HepG2 (cell line): ENCODE measurements around the gene PEPD.

Source experiments
- CREM ChIP-seq, 2 experiments: sonication (generic) in 1 of 2; formaldehyde crosslinking in 1 of 2; IDR thresholded peaks; 2 replicates each; pipeline versions ENCODE4 v1.4.0 to v1.6.1; 2016 to 2020; ENCODE audit warnings: antibody characterized with exemption in 1 of 2, mild to moderate bottlenecking in 1 of 2, missing genetic modification reagents in 1 of 2
- NR2C2 ChIP-seq: sonication (generic); formaldehyde crosslinking; IDR thresholded peaks from 2 replicates; pipeline ENCODE4 v1.4.0; 2020; ENCODE audit warnings: missing genetic modification reagents, mild to moderate bottlenecking, moderate library complexity, borderline replicate concordance
- TF ChIP-seq, protein P1 (sequence below): sonication (generic); formaldehyde crosslinking; conservative IDR thresholded peaks from 2 replicates; pipeline ENCODE4 v1.4.0; 2020; ENCODE audit warnings: missing genetic modification reagents
- TF ChIP-seq, protein P2 (sequence below): sonication (generic); formaldehyde crosslinking; IDR thresholded peaks from 2 replicates; pipeline ENCODE4 v1.4.0; 2020; ENCODE audit warnings: mild to moderate bottlenecking, missing genetic modification reagents

DNA sequence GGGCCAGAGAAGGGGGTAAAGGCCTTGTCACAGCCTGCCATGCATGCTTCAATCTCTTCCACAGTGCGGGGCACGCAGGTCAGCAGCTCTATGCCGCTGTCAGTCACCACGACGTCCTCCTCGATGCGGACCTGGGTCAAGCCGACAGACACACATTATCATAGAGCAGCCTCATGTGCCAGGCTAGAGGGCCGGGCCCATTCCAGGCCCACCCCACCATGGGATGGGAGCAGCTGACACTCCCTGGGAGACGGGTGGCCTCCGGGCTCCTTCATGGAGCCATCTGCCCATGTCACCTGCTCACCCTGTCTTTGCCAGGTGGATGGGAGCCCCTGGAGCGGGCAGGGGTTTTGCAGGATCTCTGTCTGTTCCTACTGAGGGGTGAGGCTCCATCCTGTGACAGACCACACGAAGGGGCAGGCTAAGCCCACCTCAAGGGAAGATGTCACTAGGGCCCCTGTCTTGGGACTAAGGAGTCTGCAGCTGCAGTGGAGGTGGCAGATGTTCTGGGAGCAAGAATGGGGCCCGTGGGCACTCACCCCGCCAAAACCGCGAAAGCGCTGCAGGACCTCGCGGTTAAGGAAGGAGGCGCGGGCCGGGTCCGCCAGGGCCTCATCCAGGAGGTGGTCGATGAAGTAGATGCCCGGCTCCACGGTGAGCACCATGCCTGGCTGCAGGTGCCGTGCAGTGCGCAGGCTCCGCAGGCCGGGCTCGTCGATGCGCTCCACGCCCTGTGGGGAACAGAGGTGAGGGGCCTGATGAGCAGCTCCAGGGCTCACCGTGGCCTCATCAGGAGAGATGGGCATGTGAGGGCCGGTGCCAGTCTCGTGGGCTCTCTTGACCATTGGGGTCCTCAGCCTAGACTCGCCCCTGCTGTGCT is 134.0 kb downstream of the PEPD start:
- TF ChIP-seq NR2C2 (CRISPR knock-in tag) (no peak), CREM (IDR thresholded peaks at IDR 0.05) (no peak), CREM (CRISPR knock-in tag; IDR thresholded peaks at IDR 0.05) (no peak)
- TF ChIP-seq, protein P1, sequence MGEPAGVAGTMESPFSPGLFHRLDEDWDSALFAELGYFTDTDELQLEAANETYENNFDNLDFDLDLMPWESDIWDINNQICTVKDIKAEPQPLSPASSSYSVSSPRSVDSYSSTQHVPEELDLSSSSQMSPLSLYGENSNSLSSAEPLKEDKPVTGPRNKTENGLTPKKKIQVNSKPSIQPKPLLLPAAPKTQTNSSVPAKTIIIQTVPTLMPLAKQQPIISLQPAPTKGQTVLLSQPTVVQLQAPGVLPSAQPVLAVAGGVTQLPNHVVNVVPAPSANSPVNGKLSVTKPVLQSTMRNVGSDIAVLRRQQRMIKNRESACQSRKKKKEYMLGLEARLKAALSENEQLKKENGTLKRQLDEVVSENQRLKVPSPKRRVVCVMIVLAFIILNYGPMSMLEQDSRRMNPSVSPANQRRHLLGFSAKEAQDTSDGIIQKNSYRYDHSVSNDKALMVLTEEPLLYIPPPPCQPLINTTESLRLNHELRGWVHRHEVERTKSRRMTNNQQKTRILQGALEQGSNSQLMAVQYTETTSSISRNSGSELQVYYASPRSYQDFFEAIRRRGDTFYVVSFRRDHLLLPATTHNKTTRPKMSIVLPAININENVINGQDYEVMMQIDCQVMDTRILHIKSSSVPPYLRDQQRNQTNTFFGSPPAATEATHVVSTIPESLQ (CRISPR knock-in tag): no peak
- TF ChIP-seq, protein P2, sequence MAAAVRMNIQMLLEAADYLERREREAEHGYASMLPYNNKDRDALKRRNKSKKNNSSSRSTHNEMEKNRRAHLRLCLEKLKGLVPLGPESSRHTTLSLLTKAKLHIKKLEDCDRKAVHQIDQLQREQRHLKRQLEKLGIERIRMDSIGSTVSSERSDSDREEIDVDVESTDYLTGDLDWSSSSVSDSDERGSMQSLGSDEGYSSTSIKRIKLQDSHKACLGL (CRISPR knock-in tag): no peak
